GM12875 (cell line): Measurements from ENCODE around the gene RNASEH2A.

Experiments
- H3K4me3 ChIP-seq: one replicate; pipeline ENCODE4 v1.5.1; 2011; ENCODE audit warnings: low read depth, low read length, control low read depth
- CTCF ChIP-seq: IDR thresholded peaks from 2 replicates; pipeline ENCODE4 v1.5.1; 2011; ENCODE audit warnings: low read depth, mild to moderate bottlenecking, control low read depth, inconsistent platforms, low read length, moderate library complexity, borderline replicate concordance; ENCODE audit not compliant: insufficient read depth

The RNASEH2A gene

DNA sequence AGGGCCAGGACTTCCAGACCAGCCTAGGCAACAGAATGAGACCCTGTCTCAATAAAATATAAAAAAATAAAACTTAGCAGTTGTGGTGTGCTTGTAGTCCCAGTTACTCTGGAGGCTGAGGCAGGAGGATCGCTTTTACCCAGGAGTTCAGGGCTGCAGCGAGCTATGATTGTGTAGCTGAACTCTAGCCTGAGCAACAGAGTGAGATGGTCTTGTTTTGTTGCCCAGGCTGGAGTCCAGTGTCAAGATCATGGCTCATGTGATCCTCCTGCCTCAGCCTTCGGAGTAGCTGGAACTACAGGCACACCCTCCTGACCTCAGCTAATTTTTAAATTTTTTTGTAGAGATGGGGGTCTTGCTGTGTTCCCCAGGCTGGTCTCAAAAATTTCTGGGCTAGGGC lies 19.4 kb upstream of the RNASEH2A start:
- no peak overlapping the region for H3K4me3 ChIP-seq
- no peak for TF ChIP-seq CTCF

GRCh38 chr19:12787458-12787857 lies 18.9 kb upstream of the RNASEH2A start:
- H3K4me3 ChIP-seq = no peak overlapping the region
- no peak for TF ChIP-seq CTCF

DNA sequence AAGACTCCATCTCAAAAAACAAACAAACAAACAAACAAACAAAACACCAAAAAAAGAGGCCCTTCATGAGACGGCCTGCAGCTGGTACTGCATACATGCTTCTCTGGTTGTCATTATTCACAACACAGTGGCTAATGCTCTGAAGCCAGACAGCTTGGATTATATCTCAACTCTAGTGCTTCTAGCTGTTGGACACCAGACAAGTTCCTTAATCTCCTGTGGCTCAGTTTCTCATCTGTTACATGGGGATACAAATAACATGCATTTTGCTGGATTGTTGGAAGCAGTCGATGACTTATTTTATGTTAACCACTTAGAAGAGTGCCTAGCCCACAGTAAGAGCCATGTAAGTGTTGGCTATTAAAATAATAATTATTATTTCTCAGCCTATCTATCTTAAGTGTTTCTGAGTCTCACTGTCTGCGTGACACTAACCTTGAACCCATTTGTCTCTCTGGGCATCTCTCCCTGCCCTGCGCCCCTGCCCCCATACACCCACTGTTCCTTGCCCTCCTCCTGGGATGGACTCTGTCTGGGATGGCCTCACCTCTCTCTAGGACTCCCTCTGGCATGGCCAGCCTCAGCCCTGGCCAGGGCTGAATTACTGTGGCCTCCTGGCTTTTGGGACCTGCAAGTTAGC lies 18.2 kb upstream of the RNASEH2A start:
- no peak for TF ChIP-seq CTCF
- H3K4me3 ChIP-seq = peak overlapping the region; percentile 95

DNA sequence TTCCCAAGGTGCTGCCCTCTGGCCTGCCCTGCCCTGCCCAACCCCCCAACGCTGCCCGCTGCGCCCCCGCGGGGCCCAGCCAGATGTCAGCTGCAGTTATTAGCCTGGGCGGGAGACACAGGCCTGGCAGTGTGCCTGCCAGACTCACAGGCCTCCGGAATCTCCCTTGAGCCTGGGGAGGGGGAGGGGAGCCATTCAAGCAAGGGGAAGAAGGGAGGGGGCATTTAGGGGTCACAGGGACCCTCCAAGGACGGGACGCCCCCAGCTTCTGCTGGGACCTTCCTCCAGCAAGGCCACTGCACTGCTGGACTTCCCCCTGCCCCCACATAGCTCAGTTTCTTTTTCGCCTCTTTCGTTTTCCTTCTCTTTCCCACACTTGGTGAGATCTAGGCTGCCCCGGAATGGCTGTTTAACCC lies 17.7 kb upstream of the RNASEH2A start:
- H3K4me3 ChIP-seq = peak overlapping the region; percentile 95
- no peak for TF ChIP-seq CTCF

GRCh38 chr19:12789098-12789903 lies 17.1 kb upstream of the RNASEH2A start:
- H3K4me3 ChIP-seq = peak overlapping the region; percentile 95
- no peak for TF ChIP-seq CTCF

GRCh38 chr19:12789904-12790619 lies 16.3 kb upstream of the RNASEH2A start:
- no peak for TF ChIP-seq CTCF
- H3K4me3 ChIP-seq = peak overlapping the region; percentile 95
